ENCODE measurements around the gene TMEM54. TPM values are rescaled to one million over a fixed set of nuclear protein-coding genes. Genes with fewer than 3 reads are reported as not detected.

The TMEM54 gene
- total RNA-seq, 1 donor from 2014 or later: 26.8 TPM

DNA sequence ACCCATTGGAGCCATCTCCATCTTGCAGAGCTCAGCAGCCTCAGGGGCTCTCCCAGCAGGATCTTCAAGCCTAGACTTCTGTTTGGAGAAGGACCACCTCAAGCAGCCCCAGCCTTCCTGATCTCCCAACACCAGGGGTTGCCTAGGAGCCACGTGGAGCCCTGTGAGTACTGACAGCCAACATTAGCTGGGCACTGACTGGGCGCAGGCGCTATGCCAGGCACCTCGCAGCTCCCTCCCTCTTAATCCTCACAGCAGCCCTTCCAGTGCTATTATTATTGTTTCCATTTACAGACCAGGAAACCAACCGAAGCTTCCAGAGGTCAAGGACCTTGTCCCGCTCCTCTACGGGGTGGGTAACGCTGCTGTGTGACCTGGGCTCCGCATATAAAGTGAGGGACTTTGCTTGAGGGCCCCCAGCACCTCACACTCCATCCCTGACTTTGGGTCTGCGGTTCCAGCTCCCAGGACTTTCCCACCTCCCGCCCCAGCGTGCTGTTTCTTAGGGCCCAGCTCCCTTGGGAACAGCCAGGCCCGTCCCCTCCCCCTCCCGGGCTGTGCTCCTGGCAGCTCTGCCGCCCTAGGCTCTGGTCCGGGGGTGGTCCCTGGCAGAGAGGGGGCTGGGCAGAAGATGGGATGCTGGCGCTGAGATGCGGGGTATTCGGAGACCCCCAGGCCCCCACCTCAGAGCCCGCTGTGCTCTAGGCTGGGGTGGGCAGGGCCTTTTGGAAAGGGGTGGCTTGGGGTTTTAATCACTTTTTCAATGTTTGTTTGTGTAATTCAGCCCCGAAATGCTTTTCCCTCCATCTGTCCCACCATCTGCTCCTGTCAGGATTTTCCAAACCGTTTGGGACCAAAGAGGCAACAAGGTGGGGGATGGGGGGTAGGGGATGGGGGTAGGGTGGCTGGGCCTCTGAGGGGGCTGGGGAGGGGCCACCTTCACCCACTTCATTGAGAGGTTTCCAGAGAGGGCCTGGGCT lies 19.0 kb downstream of the TMEM54 start:
- DNase-seq (ENCODE audit: low spot score): no peak

DNA sequence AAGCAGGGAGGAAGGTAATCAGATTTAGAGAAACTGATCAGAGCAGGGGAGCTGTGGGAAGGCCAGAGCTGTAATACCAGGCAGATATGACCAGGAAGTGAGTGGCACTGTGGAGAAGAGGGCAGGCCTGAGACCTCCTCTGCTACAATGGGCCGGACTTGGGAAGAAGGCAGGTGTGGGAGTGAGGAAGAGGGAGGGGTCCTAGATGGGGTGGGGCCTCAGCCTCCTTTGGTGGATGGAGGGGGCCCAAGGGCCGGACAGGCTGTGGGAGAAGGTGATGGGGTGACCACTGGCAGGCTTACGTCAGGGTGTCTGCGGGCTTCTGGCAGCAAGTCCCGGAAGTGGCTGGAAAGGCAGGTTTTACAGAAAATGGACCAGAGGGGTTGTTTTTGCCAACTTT lies 19.9 kb downstream of the TMEM54 start:
- DNase-seq (ENCODE audit: low spot score): no peak

DNA sequence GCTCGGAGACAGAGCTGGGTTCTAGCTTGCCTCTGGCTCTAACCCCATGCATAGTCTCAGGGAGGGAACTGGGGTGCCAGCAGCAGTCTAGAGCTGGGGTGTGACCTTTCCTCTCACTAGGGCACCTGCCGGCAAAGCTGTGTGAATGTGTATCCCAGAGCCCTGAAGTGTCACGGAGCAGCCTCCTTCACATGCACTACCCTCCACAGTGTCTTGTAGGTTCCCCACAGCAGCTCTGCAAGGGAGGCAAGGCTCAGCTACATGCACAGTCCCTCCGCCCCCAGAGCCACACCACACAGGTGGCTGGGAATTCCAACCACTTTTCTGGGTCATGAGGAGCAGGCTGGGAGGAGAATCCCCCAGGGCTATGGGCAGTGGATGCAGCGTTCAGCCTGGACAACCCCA lies 22.6 kb downstream of the TMEM54 start:
- no peak for DNase-seq (ENCODE audit: low spot score)

DNA sequence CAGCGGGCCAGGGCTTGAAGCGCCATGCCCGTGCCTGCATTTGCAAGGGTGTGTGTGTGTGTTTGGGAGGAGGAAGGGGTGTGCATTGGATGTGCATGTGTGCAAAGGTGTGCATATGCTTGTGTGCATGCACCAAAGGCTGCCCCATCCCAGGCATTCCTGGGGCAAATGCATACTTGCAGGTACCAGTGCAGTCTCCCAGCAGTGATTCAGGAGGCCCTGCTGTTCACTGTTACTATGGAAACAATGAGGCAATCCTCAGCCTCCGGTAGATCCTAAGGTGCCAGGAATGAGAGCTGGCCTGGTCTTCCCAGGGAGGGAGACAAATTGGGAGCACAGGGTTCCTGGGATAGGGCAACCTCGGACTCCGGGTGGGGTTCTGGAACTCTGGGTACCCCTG lies 23.0 kb downstream of the TMEM54 start:
- no peak for DNase-seq (ENCODE audit: low spot score)

DNA sequence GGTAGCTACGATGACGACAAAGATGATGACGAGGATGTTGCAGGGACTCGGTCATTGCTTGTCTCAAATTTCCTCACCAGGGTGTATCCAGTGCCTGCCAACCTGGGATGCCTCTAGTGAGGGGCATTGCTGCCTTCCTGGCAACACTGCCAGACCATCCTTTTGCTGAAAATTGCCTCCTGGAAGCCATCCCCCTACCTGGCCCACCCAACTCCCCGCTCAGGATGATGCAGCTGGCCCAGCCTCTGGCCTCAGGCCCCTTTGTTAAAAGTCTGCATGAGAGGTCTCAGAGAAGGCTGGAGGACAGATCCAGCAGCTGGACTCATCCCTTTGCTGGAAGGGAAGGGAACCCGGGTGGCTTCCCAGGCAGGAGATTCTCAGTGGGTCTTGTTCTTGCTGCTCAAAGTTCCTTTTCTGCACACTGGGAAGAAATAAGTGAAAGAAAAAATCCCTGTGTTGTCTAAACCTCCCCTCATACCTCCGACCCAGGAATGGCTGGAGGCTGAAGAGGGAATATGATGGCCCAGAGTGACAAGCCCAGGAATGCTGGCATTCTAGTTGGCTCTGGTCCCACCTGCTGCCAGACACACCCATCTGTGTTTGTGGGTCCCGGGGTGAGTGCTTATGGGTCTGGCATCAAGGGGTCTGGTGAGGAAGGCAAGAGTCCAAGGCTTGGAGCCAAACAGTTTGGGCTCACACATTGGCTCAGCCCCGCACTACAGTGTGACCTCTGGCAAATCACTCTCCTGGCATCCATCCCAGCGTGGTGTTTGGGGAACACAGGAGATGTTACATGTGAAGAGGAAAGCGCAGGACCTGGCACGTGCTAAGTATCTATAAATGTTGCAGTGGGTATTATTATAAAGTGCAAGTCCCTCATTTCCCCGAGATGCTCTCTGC lies 23.7 kb downstream of the TMEM54 start:
- DNase-seq (ENCODE audit: low spot score): no peak

DNA sequence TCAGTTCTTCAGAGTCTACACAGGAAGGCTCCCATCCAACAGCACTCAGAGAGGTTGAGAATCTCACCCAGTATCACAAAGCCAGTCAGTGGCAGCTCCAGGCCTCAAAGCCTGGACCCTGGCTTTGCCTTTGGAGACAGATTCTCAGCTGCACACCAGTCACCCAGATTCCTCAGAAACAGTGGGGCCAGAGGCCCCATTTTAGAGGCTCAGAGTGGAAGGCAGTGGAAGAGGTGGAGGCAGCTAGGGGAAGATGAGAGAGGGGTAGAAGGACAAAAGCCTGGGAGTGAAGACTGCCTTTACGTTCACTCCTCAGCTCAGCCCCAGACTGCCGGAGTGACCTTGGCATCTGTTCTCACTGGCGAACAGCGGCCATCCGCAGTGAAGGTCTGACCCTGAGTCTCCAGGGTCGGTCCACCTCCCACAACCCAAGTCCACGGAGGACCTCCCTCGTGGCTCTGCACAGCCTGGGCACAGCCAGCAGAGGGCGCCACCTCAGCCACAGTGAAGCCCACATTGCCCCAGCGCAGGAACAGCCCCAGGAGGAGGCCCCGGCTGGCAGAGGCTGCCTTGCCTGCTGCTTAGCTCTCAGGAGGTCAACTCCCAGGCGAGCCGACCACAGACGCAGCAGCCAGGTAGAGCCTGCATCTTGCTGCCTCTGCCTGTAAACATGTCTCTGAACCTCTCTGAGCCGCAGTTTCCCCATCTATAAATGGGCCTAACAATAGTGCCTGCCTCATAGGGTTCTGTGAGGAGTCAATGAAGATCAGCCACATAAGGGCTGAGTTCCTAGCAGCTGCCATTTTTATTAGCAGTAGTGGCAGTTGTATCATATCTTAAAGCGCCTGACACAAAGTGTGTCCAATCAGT lies 24.6 kb downstream of the TMEM54 start:
- no peak for DNase-seq (ENCODE audit: low spot score)

DNA sequence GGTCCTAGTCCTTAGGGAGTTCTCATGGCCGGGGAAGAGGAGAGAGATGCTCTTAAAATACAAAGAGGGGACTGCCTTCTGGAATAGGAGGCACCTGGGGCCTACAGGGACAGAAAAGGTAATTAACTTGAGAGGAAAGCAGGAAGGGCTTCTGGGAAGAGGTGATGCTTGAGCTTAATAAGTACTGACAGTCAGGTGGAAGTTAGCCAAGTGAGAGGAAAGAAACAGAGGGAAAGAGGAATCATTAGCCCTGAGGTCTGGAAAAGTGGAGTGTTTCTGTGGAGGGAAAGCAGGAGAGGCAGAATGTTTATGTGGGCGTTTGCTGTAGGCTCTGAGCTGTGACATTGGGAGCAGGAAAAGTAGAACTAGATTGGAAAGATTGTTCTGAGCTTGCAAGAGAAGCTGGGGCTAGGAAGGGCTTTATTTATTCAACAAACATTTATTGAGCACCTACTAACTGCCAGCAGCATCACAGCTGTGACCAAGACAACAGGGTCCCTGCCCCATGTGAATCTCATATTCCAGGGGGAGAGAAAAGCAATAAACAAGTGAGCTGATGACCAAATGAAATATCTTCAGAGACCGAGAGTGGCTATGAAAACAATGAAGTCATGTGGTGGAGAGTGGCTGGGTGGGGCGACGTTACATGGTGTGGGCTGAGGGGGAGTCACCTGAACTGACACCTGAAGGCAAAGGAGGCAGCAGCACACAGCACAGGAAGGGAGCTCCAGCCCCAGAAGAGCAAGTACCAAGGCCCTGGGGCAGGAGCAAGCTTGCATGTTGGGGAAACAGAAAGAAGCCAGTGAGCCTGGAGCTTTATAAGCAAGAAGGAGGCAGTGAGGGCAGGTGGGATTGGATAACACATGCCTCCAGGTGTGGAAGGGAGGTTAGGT lies 26.1 kb downstream of the TMEM54 start:
- peak; percentile 72 for DNase-seq (ENCODE audit: low spot score)

DNA sequence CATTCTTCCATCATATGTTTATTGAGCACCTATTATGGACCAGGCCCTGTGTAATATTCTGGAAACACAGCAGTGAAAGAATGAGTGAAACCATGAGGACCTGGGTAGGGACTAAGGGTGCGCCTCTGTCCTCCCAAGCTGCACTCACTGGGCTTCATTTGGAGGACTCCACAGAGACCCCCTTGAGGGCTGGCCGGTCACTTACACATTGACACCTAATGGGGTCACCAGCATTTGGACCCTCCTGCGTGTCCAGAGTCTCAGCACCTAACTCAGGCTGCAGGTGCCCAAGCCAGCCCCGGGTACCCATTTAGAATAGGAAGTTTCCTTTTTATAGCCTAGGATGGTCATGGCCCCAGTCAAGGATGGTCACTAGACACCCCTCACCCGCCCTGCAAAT lies 27.7 kb downstream of the TMEM54 start:
- DNase-seq (ENCODE audit: low spot score): peak; percentile 39

DNA sequence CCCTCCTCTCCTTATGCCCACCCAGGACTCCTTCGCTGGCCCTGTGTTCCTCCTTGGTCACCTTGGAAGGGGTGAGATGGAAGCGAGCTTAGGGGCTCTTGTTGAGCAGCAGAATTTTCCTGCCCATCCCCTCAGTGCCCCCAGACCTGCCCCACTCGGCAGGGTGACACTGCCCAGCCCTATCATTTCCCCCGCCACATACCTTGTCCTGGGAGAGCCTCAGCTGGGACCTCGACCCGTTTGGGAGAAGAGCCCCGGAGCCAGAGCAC lies 29.1 kb downstream of the TMEM54 start:
- peak; percentile 37 for DNase-seq (ENCODE audit: low spot score)

DNA sequence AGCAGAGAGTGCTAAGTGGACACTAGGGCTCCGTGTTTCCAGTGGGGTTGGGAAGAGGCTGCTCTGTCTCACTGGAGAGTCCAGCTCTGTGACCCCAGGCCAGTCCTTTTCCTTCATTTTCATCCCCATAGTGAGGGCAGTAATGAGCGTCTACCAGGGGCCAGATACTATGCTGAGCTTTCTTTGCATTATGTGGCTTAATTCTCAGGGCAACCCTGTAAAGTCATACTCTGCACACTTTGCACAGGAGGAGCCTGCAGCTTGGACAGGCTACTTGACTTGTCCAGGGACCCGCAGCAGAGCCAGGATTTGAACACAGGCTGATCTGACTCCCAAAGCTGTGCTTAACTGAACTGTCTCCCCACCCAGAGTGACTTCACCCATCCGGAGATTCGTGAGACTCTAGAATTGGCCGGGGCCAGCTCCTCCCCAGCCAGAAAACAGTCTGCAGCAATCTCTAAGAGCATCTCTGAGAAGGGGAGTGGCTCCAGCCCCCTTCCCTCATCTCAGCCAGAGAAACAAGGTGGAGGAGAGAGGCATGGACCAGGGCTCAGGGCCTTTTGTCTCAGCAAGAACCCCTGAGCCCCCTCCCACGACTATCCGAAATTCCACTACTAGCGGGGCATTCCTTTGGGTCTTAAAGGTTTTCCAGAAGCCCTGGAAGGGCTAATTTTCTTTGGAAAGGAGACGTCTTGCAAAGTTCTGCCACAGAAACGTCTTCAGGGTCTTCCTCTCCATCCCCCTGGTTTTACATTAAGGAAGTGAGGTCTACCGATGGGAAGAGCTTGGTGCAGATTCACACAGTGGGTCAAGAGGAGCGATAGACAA lies 29.6 kb downstream of the TMEM54 start:
- DNase-seq (ENCODE audit: low spot score): peak; percentile 43

DNA sequence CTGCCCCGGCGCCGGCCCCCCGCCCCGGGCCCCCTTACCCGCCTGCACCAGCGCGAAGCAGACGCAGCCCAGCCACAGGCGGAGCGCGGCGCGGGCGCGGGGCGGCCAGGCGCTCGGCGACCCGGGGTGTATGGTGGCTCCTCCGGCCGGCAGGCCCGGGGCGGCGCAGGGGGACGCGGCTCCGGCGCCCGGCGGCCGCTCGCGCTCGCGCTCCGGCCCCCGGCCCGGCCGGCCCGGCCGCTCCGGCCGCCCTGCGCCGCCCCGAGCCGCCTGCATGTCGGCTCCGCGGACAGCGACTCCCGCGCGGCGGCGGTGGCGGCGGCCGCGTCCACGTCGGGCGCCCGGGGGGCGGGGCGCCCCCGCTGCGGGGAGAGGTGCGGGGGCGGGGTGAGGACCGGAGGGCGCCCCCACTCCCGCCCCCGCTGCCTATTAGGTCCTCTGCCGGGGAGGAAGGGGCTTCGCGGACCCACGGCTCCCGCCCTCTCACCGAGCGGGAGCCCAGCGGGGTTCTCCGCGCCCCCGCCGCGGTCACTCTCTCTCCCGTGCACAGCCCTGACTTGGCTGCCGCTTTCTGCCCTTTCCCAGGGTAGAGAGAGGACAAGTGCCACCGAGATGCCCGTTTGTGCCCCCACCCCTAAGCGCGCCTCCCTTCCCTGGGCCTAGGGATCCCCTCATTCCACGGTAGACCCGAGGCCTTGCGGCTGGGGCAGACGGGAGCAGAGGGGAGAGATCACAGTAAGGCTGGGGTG lies 30.4 kb downstream of the TMEM54 start, which contains the start of gene FNDC5:
Gene FNDC5 (minus strand): TSS at position 298 of the 749 bp plus-strand sequence.
- peak; percentile 68 for DNase-seq (ENCODE audit: low spot score)

DNA sequence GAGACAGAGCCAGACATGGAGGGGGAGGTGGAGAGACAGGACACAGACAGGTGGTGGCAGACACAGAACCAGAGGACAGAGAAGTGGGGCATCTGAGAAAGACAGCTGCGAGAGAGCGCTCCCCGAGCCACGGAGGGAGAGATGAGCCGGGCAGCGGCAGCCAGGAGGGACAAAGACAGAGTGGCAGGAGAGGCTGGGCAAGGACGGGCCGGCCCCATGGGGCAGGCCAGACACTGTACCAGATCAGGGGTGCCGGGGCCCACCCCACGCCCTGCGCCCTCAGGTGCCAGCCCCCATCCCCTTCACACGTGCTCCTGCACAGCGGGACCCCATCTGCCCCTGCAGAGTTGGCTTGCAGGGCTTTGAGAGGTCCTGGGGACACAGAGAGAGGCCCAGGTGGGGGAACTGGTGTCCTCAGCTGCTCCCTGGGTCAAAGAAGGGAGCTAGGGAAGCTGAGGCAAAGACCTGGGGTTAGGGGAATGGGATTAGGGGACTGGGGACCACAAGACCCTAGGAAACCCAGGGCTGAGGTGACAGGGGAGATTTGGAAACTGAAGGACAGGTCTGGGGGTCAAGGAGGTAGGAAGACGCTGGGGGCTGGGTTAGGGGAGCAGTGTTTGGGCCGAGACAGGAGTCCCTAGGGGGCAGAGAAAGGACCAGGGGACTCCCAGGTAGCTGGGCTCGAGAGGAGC lies 31.1 kb downstream of the TMEM54 start:
- peak; percentile 82 for DNase-seq (ENCODE audit: low spot score)

DNA sequence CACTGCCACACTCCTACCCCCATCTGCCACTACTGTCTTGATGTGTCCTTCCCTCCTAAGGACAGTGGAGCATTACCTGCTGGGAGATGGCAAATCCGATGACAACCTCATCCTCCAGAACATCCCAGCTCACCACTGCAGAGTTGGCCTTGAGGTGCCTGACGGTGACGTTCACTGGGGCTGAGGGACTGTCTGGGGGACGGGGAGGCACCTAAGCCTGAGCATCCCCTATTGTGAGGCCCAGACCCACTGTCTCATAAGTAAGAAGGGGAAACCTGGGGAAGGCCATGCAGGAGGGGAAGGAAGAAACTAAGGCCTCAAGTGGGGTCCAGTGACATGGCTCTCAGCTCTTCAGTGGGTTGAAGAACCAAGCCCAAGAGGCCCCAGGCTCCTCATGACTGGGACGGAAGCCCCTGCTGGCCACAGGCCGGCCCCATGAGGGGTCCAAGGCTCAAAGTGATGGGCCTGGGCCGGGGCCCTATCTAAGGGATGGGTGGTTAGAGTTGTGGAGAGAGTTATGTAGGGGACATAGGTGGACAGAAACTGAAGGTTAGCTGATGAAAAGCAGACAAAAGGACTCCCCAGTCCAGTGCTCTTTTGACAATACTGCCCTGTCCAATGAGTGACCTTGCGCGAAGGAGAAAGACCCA lies 32.3 kb downstream of the TMEM54 start:
- peak; percentile 37 for DNase-seq (ENCODE audit: low spot score)

DNA sequence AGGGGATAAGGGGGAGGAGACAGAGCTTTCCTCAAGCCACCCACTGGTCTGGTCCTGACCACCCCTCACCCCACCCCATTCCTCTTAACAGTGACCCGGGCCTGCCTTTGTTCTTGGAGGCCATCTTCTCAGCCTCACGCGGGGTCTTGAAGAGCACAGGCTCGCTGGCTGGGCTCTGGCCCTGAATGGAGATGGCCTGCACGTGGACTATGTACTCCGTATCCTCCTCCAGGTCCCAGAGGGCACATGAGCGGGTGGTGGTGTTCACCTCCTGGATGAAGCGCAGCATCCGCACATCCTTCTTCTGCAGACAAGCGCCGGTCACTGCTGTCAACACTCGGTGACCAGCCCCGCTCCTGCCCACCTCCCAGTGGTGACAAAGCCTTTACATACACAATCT lies 33.1 kb downstream of the TMEM54 start:
- DNase-seq (ENCODE audit: low spot score): peak; percentile 57

DNA sequence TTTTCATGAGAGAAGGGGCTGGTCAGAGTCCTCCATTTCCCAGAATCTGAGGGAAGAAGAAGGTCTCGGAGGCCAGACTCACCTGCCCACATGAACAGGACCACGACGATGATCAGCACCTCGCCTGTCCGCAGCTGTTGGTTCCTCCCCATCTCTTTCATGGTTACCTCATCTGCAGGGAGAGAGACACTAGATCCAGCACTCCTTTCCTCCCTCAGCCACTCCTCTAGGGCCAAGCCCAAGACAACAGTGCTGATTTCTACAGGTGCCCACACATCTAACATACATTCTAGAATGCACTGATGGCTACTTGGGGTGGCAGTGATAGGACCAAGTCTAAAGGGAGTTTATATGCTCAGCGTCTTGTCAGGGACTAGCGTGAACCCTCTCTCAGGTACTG lies 33.5 kb downstream of the TMEM54 start:
- peak; percentile 28 for DNase-seq (ENCODE audit: low spot score)

DNA sequence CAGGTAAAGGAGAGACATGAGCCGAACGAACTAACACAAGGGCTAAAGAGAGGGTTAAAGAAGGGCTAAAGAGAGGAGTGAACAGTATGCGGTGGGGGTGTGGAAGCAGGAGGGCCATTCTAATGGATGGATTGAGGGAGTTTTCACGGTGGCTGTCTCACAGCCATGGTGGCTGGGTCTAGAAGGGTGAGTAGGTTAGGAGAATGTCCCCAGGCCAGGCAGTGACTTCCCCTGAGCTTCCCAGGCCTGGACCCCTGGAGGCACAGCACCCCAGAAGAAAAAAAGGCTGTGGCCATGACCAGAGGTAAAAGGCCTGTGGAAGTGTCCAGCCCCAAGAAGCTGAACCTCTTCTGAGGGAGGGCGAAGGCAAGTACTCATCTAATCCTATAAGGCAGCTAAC lies 34.0 kb downstream of the TMEM54 start:
- no peak for DNase-seq (ENCODE audit: low spot score)

DNA sequence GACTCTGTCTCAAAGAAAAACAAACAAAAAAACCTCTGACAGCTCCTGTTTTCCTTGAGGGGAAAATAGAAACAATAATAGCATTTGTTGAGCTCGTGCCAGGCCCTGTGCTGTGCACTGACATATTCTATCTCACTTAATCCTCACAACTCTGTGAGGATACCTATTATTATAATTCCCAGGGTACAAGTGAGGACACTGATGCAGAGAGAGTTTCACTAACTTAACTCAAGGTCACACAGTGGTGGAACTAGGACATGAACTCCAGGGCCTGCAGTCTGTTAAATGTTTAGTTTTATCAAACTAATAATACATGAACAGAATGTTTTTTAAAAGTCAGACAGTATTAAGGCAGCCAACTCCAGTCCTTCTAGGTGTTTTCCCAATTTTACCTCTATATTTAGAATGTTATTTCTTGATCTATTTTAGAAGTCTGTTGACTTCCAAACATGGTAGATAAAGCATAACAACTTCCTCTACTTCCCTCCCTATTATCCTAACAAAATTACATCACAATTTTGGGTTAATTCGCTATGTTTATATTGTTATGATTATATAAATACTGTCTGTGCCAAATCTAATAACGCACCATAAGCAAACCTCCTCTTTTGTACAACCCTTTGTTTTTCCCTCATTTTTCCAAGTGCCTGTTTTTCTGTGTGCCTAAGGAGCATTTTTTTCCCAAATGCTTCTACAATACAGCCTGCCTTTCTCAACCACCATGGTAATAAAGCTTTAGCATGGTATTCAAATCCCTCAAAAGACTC lies 35.4 kb downstream of the TMEM54 start:
- DNase-seq (ENCODE audit: low spot score): no peak
